IPS-11a (cell line): ENCODE measurements around the gene SEMA6A.

Experiments
- H3K4me3 ChIP-seq: one replicate; pipeline ENCODE4 v1.5.1; 2013; ENCODE audit warnings: low read depth, low read length, control low read depth

The SEMA6A gene

DNA sequence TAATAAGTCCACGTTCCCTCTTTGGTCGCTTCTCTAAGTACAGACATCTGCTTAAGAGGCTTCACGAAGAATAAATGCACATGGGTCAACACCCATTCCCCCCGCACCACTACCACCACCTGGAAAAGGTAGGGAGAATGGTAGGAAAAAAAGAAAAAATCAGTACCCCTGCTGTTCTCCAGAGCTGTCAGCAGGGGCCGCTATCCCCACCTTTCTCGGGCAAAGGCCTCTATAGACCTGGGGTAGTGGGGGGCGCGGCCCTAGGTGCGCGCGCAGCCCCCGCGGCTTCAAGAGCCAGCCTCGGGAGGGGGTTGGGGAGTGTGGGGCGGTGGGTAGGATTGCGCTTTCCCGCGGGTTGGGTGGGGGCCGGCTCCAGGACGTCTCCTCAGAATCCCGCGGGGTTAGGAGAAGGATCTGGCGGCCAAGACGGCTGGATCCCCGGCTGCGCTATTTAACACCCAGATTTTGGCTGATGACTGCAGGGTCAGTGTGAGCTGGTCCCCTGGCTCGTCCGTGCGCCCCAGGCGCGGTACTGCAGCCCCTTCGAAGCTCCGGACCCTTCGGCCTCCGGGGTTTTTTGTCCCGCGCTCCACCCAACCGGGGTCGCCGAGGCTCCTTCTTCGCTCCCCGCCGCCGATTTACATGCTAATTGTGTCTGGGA, 1.6 kb upstream of the SEMA6A start:
- peak overlapping the region; percentile 98 for H3K4me3 ChIP-seq

DNA sequence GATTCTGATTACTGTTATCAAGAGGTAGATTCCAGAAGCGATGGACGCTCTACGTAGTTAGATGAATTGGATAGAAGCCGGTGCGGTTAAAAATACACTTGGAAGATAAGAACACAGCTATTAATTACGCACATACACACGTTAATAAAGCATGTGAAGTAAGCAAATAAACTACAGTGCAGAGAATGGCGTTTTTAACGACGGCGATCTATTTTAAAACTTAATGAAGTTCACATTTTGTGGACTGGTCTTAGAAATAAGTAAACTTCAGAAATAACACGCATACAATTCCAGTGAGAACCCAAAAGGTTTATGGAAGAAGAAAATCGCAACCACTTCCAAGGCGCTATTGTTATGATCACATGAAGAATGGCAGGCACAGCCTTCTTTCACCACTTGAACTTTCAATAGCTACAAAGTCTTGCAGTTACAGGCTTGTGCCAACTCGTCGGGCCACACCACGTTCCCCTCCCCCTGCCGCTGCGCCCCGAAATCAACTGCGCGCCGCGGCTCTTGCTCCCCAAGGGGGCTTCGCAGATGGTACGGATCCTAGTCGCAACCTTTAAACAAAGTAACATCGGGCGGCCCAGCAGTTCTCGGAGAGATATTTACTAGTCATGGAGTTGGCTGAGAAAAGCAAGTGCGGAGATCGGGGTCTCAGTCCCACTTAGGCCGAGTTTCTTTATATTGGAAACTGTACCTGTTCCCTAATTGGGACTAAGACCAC, 866 bp upstream of the SEMA6A start:
- H3K4me3 ChIP-seq, result peak overlapping the region; percentile 98

DNA sequence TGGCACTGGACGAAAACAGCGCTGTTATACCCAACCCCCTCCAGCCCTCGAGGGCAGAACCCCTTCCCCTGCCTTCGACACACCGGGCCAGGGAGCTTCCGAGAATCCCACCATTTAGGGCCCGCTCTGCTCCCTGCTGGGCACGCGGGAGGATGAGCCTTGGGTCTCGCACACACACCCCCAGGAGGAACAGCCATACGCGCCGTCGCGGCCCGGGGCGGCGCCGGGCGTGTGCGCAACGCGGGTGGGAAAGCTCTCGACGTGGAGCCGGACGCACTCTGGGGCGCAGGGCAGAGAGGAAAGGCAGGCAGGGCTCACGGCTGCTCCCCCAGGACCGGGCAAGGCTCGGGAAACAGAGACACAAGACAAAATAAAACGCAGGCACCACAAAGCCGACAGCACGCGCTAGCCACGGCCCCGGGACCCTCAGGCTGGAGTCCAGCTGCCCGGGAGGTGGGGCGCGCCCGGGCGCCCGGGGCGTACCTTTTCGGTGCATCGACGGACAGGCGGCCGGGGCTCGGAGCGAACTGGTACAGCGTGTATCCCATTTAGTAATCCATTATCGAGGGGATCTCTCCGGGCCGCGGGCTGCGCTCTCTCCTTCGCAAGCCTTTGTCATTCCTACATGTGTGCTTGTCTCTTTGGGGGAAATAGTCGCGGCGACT, 789 bp downstream of the SEMA6A start:
- H3K4me3 ChIP-seq, result peak overlapping the region; percentile 98

DNA sequence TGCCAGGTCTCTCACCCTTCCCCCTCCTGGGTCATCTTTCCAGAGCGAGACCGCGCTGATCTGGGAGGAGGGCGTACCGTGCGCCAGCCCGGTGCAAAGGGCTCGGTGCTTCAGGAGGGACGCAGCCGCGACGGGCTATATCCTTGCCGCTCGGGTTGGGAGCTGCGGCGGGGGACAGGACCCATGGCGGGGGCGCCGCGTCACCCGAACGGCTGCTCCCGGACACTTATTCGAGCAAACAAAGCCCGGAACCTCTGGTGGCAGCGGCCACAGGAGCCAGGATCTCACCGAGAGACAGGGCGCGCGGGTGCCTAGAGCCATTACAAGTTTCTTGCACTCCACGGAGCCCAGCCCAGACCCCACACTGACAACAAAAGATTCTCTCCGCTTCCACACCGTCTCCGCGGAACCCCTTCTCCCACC, 1.3 kb downstream of the SEMA6A start:
- H3K4me3 ChIP-seq, result peak overlapping the region; percentile 98

DNA sequence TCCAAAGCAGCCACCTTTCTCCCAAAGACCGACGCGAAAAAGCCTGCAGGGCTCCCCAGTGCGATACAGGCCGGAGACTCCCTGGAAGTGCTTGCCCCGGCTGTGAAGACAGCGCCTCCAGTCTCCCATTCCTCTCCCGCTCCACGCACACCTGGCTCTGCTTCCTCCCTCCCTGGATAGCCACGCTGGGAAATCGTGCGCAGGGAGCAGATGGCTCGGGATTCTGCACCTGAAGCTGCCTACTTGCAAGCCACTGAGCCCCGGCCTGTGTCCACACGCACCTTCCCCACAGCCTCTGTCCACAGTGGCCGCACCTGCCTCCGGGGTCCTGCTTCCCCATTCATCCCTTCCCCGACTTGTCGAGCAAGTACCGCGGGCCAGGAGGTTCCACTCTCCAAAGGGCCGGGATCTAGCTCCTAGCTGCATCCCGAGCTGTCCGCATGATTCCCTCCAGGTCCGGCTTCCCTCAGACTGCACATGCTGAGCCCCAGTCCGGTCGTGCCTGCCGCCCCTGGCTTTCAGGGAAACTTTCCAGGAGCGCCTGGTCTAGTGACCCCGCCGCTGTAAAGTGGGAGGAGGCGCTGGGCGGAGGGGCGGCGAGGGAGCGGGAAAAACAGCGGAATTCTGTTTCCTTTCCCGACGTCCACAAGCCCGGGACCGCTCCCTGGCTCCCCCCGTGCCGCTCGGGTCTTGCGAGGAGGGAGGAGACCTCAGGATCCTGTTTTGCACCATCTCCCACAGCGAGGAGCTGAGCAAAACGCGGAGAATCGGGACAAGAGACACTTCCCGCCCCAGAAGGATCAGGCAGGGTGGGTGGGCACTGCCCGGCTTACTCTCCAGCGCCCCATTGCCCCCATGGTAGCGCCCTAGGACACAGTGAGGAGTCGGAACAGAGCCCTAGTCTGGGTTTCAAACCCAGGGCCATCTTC, 2.0 kb downstream of the SEMA6A start:
- peak overlapping the region; percentile 98 for H3K4me3 ChIP-seq

DNA sequence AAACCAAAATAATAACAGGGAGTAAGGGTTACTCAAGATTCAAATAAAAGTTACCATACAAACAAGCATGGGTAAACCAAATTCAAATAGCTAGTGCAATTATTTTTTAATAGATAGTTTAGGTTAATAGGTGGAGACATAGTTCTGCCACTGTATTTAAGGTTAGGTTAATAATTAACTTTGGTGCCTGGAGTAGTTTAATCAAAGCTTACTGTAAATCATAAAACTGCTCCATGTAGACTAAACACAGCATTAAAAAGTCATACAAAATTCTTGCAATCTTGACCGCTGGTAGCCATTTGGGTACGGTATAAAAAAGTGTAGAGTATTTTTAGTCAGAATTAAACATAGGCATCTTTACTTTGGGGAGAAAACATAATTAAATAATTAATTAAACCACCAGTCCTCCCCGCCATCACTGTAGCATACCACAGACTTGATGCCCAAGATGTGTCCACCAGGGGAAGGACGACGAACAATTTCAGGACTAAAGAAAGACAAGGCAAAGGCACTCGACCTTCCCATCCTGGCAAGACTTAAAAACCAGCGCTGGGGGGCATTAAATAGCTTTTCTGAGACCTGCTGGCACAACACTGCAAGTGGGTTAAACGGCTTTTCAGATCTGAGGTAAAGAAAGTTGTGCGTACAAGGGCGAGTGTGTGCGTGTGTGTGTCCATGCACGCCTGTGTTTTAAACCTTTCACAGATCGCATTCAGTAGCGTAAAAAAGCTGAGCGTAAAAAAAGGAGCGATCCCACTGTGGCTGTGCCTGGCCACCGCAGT, 2.9 kb downstream of the SEMA6A start:
- H3K4me3 ChIP-seq, result peak overlapping the region; percentile 98

DNA sequence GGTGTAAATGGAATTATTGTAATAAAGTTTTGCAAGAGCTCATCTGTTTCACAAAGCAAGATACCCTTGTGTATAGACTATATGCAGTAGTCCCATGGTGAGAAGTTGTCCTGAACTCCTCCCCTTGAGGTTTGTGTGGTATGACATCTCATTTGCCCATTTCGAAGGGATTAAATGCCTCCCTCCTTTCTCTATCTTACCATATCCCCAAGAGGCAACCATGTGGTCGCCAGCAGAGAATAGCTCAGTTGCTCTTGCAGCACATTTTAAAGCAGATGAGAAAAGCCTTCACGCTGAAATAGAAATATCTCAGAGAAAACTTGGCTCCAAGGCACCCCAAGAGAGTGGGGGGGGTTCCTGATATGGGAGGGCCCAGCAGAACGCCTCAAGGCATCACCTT, 4.6 kb downstream of the SEMA6A start:
- H3K4me3 ChIP-seq, result peak overlapping the region; percentile 98

DNA sequence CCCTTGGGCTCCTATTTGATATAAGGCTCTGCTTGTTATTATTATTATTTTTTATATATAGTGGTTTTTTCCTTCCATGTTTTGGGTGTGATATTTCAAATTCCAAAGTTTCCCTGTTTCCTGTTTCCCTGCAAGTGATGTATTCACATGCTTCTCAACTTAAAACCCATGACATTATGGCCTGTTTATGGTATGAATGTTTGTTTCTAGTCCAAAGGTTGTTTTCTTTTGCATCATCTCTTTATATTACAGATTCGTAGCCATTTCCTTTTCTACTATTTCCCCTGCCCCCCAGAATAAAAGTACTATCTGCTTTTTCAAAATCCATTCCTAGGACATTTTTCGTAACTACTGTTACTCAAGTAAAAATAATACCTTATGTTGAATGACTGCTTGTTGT, 7.5 kb downstream of the SEMA6A start:
- H3K4me3 ChIP-seq, result no peak overlapping the region

DNA sequence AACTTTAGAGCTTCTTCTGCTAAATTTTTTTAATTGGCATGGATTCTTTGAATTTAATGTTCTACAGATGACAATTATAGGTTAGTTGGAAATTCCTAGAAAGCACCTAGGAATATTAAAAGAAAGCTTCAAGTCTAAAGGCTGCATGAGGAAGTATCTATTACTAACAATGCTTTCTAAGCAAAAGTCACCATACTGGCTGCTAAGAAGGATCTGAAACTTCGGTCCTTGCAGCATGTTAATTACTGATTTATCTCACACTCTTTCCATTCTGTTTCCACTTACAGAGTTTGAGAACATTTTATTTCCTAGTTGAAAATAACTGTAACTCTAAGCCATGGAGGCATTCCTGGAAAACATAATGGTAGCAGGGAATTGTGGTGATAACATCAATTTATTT, 8.4 kb downstream of the SEMA6A start:
- H3K4me3 ChIP-seq, result no peak overlapping the region

DNA sequence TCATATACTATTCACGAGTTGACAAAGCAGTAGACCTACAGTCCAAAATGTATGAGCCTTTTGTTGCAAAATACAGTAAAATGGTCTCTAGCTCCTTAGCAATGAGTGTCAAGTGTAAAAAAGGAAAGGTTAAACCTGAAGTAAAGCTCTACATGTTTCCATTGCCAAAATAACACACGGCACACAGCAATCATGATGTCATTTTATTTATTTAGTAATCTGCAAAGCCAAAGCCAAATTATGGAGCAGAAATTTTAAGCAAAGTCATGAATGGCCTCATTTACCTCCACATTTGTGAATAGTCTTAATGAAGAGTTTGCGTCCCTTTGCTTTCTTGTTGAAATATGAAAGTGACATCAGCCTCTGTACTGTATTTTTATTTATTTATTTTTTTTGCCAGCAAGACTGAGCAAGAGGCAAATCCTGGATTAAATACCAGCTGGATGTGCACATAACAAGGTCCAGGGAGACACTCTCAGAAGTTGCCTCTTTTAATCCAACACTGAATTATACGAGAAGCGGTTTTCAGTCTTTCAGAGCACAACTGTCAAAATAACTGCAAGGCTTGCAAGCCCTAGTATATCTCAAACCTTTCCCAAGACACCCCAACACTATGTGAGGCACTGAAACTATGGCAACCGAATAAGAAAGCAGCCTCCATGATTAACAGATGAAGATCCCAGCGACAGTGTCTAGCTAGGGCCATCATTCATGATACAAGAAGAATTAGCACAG, 9.7 kb downstream of the SEMA6A start:
- no peak overlapping the region for H3K4me3 ChIP-seq

DNA sequence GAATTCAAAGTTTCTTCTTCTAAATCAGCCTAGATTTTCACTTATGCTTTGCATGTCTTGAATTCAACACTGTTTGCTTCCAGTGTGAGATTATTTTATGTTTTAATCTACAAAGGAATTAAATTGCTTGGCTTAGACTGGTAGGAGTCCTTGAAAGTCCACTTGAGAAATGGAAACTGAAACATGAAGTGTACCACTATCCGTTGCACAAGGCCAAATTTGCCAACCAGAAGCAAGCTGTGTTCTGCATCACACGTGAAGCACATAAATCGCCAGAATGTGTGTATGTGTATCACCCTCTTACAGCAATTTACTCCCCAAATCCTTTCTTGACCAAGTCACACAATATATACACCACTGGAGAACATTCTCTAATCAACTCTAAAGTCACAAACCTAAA, 10.3 kb downstream of the SEMA6A start:
- no peak overlapping the region for H3K4me3 ChIP-seq

DNA sequence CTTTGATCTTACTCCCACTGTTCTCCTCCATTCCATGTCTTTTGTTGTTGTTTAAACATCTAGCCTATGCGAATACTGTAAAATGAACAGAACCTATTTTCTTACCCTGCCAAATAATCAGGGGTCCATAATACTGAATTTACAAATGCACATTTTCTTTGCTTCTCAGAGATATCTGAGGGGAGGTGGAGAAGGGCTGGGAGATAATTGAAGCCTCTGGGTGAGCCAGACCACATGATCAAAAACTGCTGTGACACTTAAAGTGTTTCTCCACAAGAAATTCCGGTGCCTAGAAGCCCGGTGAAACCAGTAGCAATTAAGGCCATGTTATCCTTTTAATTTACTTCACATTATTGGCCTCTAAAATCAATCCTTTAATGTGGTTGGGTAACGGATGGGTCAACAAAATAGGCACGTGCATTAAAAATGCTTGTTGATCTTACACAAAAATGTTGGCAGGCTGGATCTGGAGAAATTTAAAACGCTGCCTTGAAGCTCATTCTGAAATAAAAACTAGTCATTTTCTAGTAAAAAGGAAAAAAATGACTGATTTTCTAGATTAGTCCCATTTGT, 10.8 kb downstream of the SEMA6A start:
- no peak overlapping the region for H3K4me3 ChIP-seq

DNA sequence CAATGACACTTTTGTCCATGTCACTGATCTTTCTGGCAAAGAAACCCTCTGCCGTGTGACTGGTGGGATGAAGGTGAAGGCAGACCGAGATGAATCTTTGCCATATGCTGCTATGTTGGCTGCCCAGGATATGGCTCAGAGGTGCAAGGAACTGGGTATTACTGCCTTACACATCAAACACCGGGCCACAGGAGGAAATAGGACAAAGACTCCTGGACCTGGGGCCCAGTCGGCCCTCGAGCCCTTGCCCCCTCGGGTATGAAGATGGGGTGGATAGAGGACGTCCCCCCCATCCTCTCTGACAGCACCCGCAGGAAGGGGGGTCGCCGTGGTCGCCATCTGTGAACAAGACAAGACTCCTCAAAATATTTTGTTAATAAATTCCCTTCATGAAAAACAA, 12.0 kb downstream of the SEMA6A start:
- no peak overlapping the region for H3K4me3 ChIP-seq

DNA sequence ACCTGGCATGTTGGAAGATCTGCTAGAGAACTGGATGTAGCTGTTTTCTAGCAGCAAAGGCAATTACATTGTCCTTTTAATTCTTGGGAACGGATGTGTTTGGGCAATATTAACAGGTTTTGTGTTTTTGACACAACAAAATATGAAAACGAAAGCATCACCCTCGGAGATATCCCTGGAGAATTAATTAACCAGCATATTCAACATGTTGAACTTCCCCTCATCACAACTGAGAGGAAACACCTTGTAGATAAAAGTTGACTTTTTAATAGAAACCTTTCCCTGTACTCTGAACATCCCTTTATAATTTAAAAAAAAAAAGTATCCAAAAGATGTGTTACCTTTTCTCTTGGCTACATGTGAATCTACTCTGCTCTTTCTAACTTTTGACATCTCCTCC, 13.0 kb downstream of the SEMA6A start:
- no peak overlapping the region for H3K4me3 ChIP-seq

DNA sequence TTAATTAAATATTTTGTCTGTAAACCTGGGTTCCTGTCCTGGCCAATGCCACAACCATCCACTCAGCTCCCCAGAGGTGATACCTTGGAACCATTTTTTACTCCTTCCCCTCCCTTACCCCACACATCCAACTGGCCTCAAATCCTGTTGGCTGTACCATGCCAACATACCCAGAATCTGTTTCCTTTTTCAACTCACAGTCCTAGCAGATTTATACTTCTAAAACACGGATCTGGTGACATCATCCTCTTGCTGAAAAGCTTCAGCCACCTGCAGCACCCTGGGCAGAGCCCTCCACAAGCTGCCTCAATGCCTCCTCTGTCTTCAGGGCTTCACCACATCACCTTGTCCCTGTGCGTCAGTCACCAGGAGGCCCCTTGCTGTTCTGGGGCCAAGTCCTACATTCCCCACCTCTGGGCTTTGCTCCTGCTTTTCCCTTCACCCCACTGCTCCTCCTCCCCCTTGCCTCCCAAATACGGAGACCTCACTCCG, 14.9 kb downstream of the SEMA6A start:
- no peak overlapping the region for H3K4me3 ChIP-seq

DNA sequence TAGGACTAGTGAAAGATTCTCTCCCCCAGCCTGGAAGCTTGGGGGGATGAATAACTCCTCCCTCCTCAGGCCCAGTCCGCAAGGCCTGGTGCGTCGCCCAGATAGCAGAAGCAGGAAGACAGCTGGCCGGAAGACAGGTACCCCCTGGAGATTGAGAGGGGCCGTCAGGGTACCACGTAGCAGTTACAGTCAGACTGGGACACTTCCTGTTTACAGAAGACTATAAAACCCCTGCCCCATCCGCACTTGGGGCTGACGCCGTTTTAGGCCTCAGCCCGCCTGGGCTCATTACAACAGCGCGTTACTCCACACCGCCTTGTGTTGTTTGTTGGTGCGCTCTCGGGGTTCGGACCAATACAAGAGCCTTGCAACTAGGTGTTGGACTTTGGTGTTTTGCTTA, 15.4 kb downstream of the SEMA6A start:
- H3K4me3 ChIP-seq, result no peak overlapping the region

DNA sequence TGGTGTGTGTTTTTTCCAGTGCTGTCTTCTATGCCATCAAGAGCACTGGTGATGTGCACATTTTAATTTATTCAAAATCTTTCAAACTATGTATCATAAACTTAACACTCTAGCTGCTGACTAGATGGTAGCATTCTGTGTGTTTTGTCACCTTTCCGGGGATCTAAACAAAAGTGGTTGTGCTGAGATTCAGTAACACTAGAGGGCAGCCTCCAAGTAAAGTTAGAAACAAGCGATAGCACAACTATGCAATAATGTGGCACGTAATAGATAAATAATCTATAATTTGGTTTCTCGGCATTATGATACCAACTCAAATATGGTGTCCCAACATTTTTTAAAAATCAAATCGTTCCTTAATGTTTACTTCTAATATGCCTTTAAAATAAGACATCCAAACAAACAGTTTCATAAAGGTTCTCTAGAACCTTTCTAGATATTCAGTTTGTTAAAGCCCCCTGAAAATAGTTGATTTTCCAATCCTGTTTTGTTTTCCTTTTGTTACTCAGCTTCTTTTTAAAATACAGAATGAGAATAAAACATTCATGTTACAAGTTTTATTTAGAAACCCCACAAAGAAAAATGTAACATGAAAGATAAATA, 16.9 kb downstream of the SEMA6A start:
- H3K4me3 ChIP-seq, result no peak overlapping the region

DNA sequence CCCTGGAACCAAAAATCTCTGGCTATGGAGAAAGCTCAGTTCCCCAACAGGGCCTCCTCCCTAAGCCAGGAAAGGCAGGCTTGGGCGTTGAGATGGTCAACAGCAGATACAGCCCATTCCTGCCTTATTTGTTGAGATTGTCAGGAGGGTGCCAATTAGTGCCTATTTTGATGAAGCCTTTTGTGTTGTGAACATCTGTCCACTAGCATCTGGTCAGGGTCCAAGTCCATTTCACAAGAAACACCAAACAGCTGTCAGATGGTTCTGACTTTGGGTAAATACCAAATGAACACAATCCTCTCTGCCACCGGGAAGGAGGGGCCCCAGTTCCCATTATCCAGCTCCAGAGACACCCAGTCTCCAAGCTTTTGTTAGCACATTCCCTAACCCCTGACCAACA, 19.9 kb downstream of the SEMA6A start:
- no peak overlapping the region for H3K4me3 ChIP-seq

DNA sequence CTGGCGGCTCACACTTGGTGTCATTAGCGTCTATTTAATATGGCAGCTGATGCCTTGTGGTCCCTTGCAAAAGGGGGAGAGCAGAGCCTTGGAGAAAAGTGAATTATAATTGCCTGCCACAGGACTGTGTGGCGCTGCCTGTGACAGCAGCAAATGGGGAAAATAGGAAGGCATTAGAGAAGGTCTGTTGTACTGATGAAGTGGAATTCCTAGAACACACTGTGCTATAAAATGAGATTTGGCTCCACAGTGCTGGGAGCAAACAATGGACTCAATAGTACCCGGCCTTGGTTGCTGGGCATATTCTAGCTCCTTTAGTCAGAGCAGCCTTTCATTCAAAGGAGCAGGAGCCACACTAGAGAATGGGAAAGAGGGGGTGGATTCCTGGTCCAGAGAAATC, 21.3 kb downstream of the SEMA6A start:
- H3K4me3 ChIP-seq, result no peak overlapping the region
